OCI-LY7 (cell line): Measurements from ENCODE around the gene GOLIM4.

Source experiments
- CTCF ChIP-seq: fragments of 200-600 bp; sonication (generic); conservative IDR thresholded peaks from 2 replicates; pipeline ENCODE4 v1.5.1; 2014; ENCODE audit warnings: mild to moderate bottlenecking, antibody characterized with exemption, low read length, moderate library complexity, mixed read lengths
- EZH2phosphoT487 ChIP-seq: fragments of 200-600 bp; sonication (generic); IDR thresholded peaks from 2 replicates; pipeline ENCODE4 v1.6.1; 2018; ENCODE audit warnings: low read depth, borderline replicate concordance, mild to moderate bottlenecking, mixed run types, antibody characterized with exemption, low read length, moderate library complexity, mixed read lengths

- TF ChIP-seq CTCF (no peak), EZH2phosphoT487 (no peak)
Measured at GRCh38 chr3:168089179-168089771, 6.4 kb downstream of the GOLIM4 start.
